Mucosa of stomach (tissue), 1 donor: ENCODE measurements around the gene AQR.

Experiments used
- H3K27me3 ChIP-seq: one replicate; pipeline ENCODE4 v1.7.0; 2013; ENCODE audit warnings: mild to moderate bottlenecking, low read length; ENCODE audit not compliant: control insufficient read depth, insufficient read depth
- H3K36me3 ChIP-seq: one replicate; pipeline ENCODE4 v1.7.0; 2013; ENCODE audit warnings: low read length; ENCODE audit not compliant: control insufficient read depth, insufficient read depth
- H3K4me1 ChIP-seq: one replicate; pipeline ENCODE4 v1.7.0; 2013; ENCODE audit warnings: mild to moderate bottlenecking, low read length; ENCODE audit not compliant: control insufficient read depth, insufficient read depth
- H3K4me3 ChIP-seq: one replicate; pipeline ENCODE4 v1.7.0; 2013; ENCODE audit warnings: low read length
- H3K9ac ChIP-seq: one replicate; pipeline ENCODE4 v1.7.0; 2013; ENCODE audit warnings: mild to moderate bottlenecking, low read length, moderate library complexity
- H3K9me3 ChIP-seq: one replicate; pipeline ENCODE4 v1.7.0; 2013; ENCODE audit warnings: mild to moderate bottlenecking, low read length, moderate library complexity; ENCODE audit not compliant: control insufficient read depth
- donor health status: Pancreatic carcinoma.

AQR gene

GRCh38 chr15:34855893-34856292 lies 113.6 kb downstream of the AQR start:
- no peak overlapping the region for H3K4me3 ChIP-seq
- no peaks in the 10 kb centered on the region for H3K36me3 ChIP-seq
- no peaks in the 10 kb centered on the region for H3K27me3 ChIP-seq
- H3K9me3 ChIP-seq: no peaks in the 10 kb centered on the region
- no peaks in the 10 kb centered on the region for H3K4me1 ChIP-seq
- H3K9ac ChIP-seq: no peak overlapping the region

- Histone ChIP-seq H3K4me3 (no peak overlapping the region), H3K36me3 (no peaks in the 10 kb centered on the region), H3K9me3 (no peaks in the 10 kb centered on the region), H3K9ac (no peak overlapping the region), H3K4me1 (no peaks in the 10 kb centered on the region), H3K27me3 (no peaks in the 10 kb centered on the region)
These were observed 114.1 kb downstream of the AQR start for GRCh38 chr15:34855413-34855812.

- Histone ChIP-seq H3K4me3 (no peak overlapping the region), H3K36me3 (no peaks in the 10 kb centered on the region), H3K9me3 (no peaks in the 10 kb centered on the region), H3K27me3 (no peaks in the 10 kb centered on the region), H3K9ac (no peak overlapping the region), H3K4me1 (no peaks in the 10 kb centered on the region)
These were observed 115.3 kb downstream of the AQR start for GRCh38 chr15:34854232-34854631.

- H3K9me3 ChIP-seq: no peaks in the 10 kb centered on the region
- no peaks in the 10 kb centered on the region for H3K27me3 ChIP-seq
- no peaks in the 10 kb centered on the region for H3K36me3 ChIP-seq
- no peak overlapping the region for H3K4me3 ChIP-seq
- no peak overlapping the region for H3K9ac ChIP-seq
- H3K4me1 ChIP-seq: no peaks in the 10 kb centered on the region
These were observed 116.4 kb downstream of the AQR start for GRCh38 chr15:34853001-34853758.

GRCh38 chr15:34851751-34852150 lies 117.8 kb downstream of the AQR start:
- Histone ChIP-seq H3K27me3 (no peaks in the 10 kb centered on the region), H3K36me3 (no peaks in the 10 kb centered on the region), H3K4me1 (no peaks in the 10 kb centered on the region), H3K4me3 (no peak overlapping the region), H3K9me3 (no peaks in the 10 kb centered on the region), H3K9ac (no peak overlapping the region)

- H3K9ac ChIP-seq: no peak overlapping the region
- H3K27me3 ChIP-seq: no peaks in the 10 kb centered on the region
- no peaks in the 10 kb centered on the region for H3K9me3 ChIP-seq
- no peaks in the 10 kb centered on the region for H3K36me3 ChIP-seq
- no peaks in the 10 kb centered on the region for H3K4me1 ChIP-seq
- H3K4me3 ChIP-seq: no peak overlapping the region
These were observed 118.5 kb downstream of the AQR start for GRCh38 chr15:34851007-34851406.

GRCh38 chr15:34850121-34850520 lies 119.4 kb downstream of the AQR start:
- H3K9me3 ChIP-seq: no peaks in the 10 kb centered on the region
- H3K27me3 ChIP-seq: no peaks in the 10 kb centered on the region
- no peaks in the 10 kb centered on the region for H3K36me3 ChIP-seq
- H3K4me1 ChIP-seq: no peaks in the 10 kb centered on the region
- no peak overlapping the region for H3K4me3 ChIP-seq
- no peak overlapping the region for H3K9ac ChIP-seq

GRCh38 chr15:34849364-34849959 lies 120.1 kb downstream of the AQR start:
- Histone ChIP-seq H3K27me3 (no peaks in the 10 kb centered on the region), H3K36me3 (no peaks in the 10 kb centered on the region), H3K4me1 (no peaks in the 10 kb centered on the region), H3K9me3 (no peaks in the 10 kb centered on the region), H3K4me3 (no peak overlapping the region), H3K9ac (no peak overlapping the region)

- Histone ChIP-seq H3K4me3 (no peak overlapping the region), H3K9ac (no peak overlapping the region), H3K9me3 (no peaks in the 10 kb centered on the region), H3K4me1 (no peaks in the 10 kb centered on the region), H3K36me3 (no peaks in the 10 kb centered on the region), H3K27me3 (no peaks in the 10 kb centered on the region)
These were observed 121.9 kb downstream of the AQR start for GRCh38 chr15:34847598-34847997.

- Histone ChIP-seq H3K27me3 (no peaks in the 10 kb centered on the region), H3K9me3 (no peaks in the 10 kb centered on the region), H3K36me3 (no peaks in the 10 kb centered on the region), H3K9ac (no peak overlapping the region), H3K4me1 (no peaks in the 10 kb centered on the region), H3K4me3 (no peak overlapping the region)
These were observed 128.2 kb downstream of the AQR start for GRCh38 chr15:34841262-34841725.

- H3K4me1 ChIP-seq: no peaks in the 10 kb centered on the region
- no peak overlapping the region for H3K9ac ChIP-seq
- H3K36me3 ChIP-seq: no peaks in the 10 kb centered on the region
- no peaks in the 10 kb centered on the region for H3K27me3 ChIP-seq
- no peaks in the 10 kb centered on the region for H3K9me3 ChIP-seq
- no peak overlapping the region for H3K4me3 ChIP-seq
These were observed 131.3 kb downstream of the AQR start for GRCh38 chr15:34838282-34838681.

GRCh38 chr15:34837246-34838016 lies 132.1 kb downstream of the AQR start:
- H3K36me3 ChIP-seq: no peaks in the 10 kb centered on the region
- H3K27me3 ChIP-seq: no peaks in the 10 kb centered on the region
- no peak overlapping the region for H3K4me3 ChIP-seq
- no peak overlapping the region for H3K9ac ChIP-seq
- no peaks in the 10 kb centered on the region for H3K4me1 ChIP-seq
- no peaks in the 10 kb centered on the region for H3K9me3 ChIP-seq
